ENCODE measurements around the gene TUBB2B. TPM values are rescaled to one million over a fixed set of nuclear protein-coding genes. Genes with fewer than 3 reads are reported as not detected.

The TUBB2B gene
- total and polyA plus RNA-seq, 2 donors (not counting 3 experiments of a cell fraction or from before 2014, with no cell fraction given): 5.1 to 8.3 TPM

GRCh38 chr6:3240595-3240994 lies 13.1 kb upstream of the TUBB2B start:
- Histone ChIP-seq H3K36me3 (ENCODE audit: control insufficient read depth in 2 of 2, extremely low read depth in 1 of 2, insufficient read depth in 2 of 2, low read length in 2 of 2) (no peaks in the 10 kb centered on the region), H3K4me3 (replicated peaks in 1 of 3; ENCODE audit: insufficient read depth in 1 of 3, low read depth in 1 of 3, low read length in 3 of 3) (no peak overlapping the region), H3K9me3 (replicated peaks; ENCODE audit: control insufficient read depth, insufficient read depth, low read length) (no peaks in the 10 kb centered on the region), H4K20me1 (replicated peaks; ENCODE audit: control insufficient read depth, extremely low read depth, insufficient read depth, low read length) (no peaks in the 10 kb centered on the region), H3K79me2 (ENCODE audit: control insufficient read depth, insufficient read depth, low read length) (no peaks in the 10 kb centered on the region), H3K27ac (ENCODE audit: insufficient read depth, low read depth, low read length) (no peak overlapping the region), H3K4me1 (ENCODE audit: control insufficient read depth, extremely low read depth, insufficient read depth, low read length) (no peaks in the 10 kb centered on the region), H2AFZ (ENCODE audit: low read depth, low read length) (no peak overlapping the region), H3K9ac (replicated peaks; ENCODE audit: extremely low read depth, insufficient read depth, low read length) (no peak overlapping the region), H3K9me1 (replicated peaks; ENCODE audit: control insufficient read depth, extremely low read depth, insufficient read depth, low read length) (no peaks in the 10 kb centered on the region), H3K4me2 (ENCODE audit: insufficient read depth, low read length) (no peak overlapping the region), H3K27me3 (ENCODE audit: control insufficient read depth in 2 of 2, insufficient read depth in 2 of 2, low read length in 2 of 2) (peaks cover 37 to 41% of the 10 kb centered on the region in 2 experiments)
- dilution Hi-C loops (cut with MboI; ENCODE audit: extremely low pct_ligation_motif_present, low sequenced_read_pairs) (no loop called here), intact Hi-C loops (cut with micrococcal nuclease) (no loop called here)
- FAIRE-seq (no peak), DNase-seq (ENCODE audit: low read depth, low spot score) (no peak)
- no TSS peak for BruUV-seq (replicated peaks)
- TF ChIP-seq GATA2 (IDR thresholded peaks at IDR 0.05; ENCODE audit: insufficient read depth, insufficient read length, low read depth, low read length): no peak
- no peak for TF ChIP-seq MYC (IDR thresholded peaks at IDR 0.05; ENCODE audit: low read depth, low read length)
- TF ChIP-seq EZH2 (IDR thresholded peaks at IDR 0.05; ENCODE audit: borderline replicate concordance, low read depth, low read length, severe bottlenecking): no peak
- no peak for TF ChIP-seq POLR2AphosphoS5 (IDR thresholded peaks at IDR 0.05; ENCODE audit: insufficient read depth, low read depth, low read length)
- no peak for TF ChIP-seq MAX (IDR thresholded peaks at IDR 0.05; ENCODE audit: insufficient read depth, insufficient read length)
- no peak for TF ChIP-seq CTCF (IDR thresholded peaks at IDR 0.05; ENCODE audit: extremely low read depth in 1 of 2, insufficient read depth in 1 of 2, low read depth in 1 of 2, low read length in 2 of 2)
- TF ChIP-seq POLR2A (IDR thresholded peaks at IDR 0.05; ENCODE audit: low read depth, low read length): no peak
- no peak for TF ChIP-seq JUN (IDR thresholded peaks at IDR 0.05; ENCODE audit: borderline replicate concordance, insufficient read depth, insufficient read length, low read depth)
- no peak for TF ChIP-seq FOS (IDR thresholded peaks at IDR 0.05; ENCODE audit: borderline replicate concordance, insufficient read depth, low read length)
- CTCF ChIA-PET: interaction anchor here (1.9 to 2.4 kb wide), 2 partner anchors 9 to 11 kb away, joined by 7 to 17 read pairs; no protein-coding TSS in a partner anchor
- POLR2A ChIA-PET: no interaction called here
